Neural cell (in vitro differentiated cells): ENCODE results near the gene HSD17B14. TPM values are rescaled to one million over a fixed set of nuclear protein-coding genes. Genes with fewer than 3 reads are reported as not detected.

ENCODE experiments used
- H2AFZ ChIP-seq: fragments of 200-600, 300-800 bp; sonication (generic), shearing (Covaris generic); 2 replicates; pipeline ENCODE4 v1.6.0; 2014; ENCODE audit warnings: low read depth, mild to moderate bottlenecking, antibody characterized with exemption, low read length, moderate library complexity
- H3F3A ChIP-seq: fragments of 200-600 bp; shearing (Covaris generic); 2 replicates; pipeline ENCODE4 v1.6.1; 2016; ENCODE audit warnings: mild to moderate bottlenecking, moderate library complexity, mixed read lengths, antibody characterized with exemption, low read length; ENCODE audit not compliant: insufficient read depth, poor library complexity, severe bottlenecking
- H3K27ac ChIP-seq: fragments of 200-600, 300-800 bp; sonication (generic), shearing (Covaris generic); 2 replicates; pipeline ENCODE4 v1.5.1; 2014; ENCODE audit warnings: mild to moderate bottlenecking, low read length, moderate library complexity
- H3K27me3 ChIP-seq: fragments of 300-800, 200-600 bp; sonication (generic), shearing (Covaris generic); 2 replicates; pipeline ENCODE4 v1.6.0; 2014; ENCODE audit warnings: mild to moderate bottlenecking, low read depth, low read length, moderate library complexity; ENCODE audit not compliant: insufficient read depth
- H3K36me3 ChIP-seq: fragments of 300-800, 200-600 bp; sonication (generic), shearing (Covaris generic); 2 replicates; pipeline ENCODE4 v1.5.1; 2014; ENCODE audit warnings: mild to moderate bottlenecking, antibody characterized with exemption, low read length, moderate library complexity; ENCODE audit not compliant: insufficient read depth
- H3K4me2 ChIP-seq: fragments of 300-800, 200-600 bp; sonication (generic), shearing (Covaris generic); 2 replicates; pipeline ENCODE4 v1.6.0; 2014; ENCODE audit warnings: mild to moderate bottlenecking, low read length
- H3K4me3 ChIP-seq: fragments of 300-800, 200-600 bp; sonication (generic), shearing (Covaris generic); 2 replicates; pipeline ENCODE4 v1.5.1; 2014; ENCODE audit warnings: mild to moderate bottlenecking, low read length, moderate library complexity
- H3K79me2 ChIP-seq: fragments of 200-600 bp; shearing (Covaris generic); replicated peaks from 2 replicates; pipeline ENCODE4 v1.6.0; 2014; ENCODE audit warnings: mild to moderate bottlenecking, low read length, moderate library complexity; ENCODE audit not compliant: insufficient read depth
- H3K9ac ChIP-seq: fragments of 300-800, 200-600 bp; sonication (generic), shearing (Covaris generic); 2 replicates; pipeline ENCODE4 v1.6.1; 2016; ENCODE audit warnings: mild to moderate bottlenecking, low read length, mixed read lengths
- H3K9me2 ChIP-seq: fragments of 200-600 bp; shearing (Covaris generic); 2 replicates; pipeline ENCODE4 v1.6.1; 2016; ENCODE audit warnings: mild to moderate bottlenecking, low read length, mixed read lengths; ENCODE audit not compliant: insufficient read depth
- H3K9me3 ChIP-seq: fragments of 200-600, 300-800 bp; sonication (generic), shearing (Covaris generic); 2 replicates; pipeline ENCODE4 v1.6.1; 2016; ENCODE audit warnings: mild to moderate bottlenecking, mixed run types, low read length, moderate library complexity, mixed read lengths
- H4K20me1 ChIP-seq: fragments of 200-600 bp; shearing (Covaris generic); 2 replicates; pipeline ENCODE4 v1.6.1; 2016; ENCODE audit warnings: mild to moderate bottlenecking, mixed run types; ENCODE audit not compliant: insufficient read depth
- EP300 ChIP-seq: fragments of 450-650 bp; conservative IDR thresholded peaks from 2 replicates; pipeline ENCODE4 v1.6.1; 2014; ENCODE audit warnings: antibody characterized with exemption, mild to moderate bottlenecking, moderate library complexity; ENCODE audit not compliant: poor library complexity, severe bottlenecking
- EZH2 ChIP-seq: fragments of 200-600, 300-800 bp; shearing (Covaris generic), sonication (generic); IDR thresholded peaks from 2 replicates; pipeline ENCODE4 v1.6.1; 2014; ENCODE audit warnings: antibody characterized with exemption, low read length, borderline replicate concordance, mild to moderate bottlenecking; ENCODE audit not compliant: insufficient read depth, poor library complexity, severe bottlenecking
- MXI1 ChIP-seq: fragments of 450-650 bp; conservative IDR thresholded peaks from 2 replicates; pipeline ENCODE4 v1.6.1; 2014; ENCODE audit warnings: antibody characterized with exemption, mild to moderate bottlenecking; ENCODE audit not compliant: poor library complexity, severe bottlenecking
- POLR2AphosphoS5 ChIP-seq: IDR thresholded peaks from 2 replicates; pipeline ENCODE4 v1.6.1; 2012
- RAD21 ChIP-seq: fragments of 450-650 bp; conservative IDR thresholded peaks from 2 replicates; pipeline ENCODE4 v1.6.1; 2014; ENCODE audit warnings: antibody characterized with exemption, mild to moderate bottlenecking, moderate library complexity
- REST ChIP-seq: IDR thresholded peaks from 2 replicates; pipeline ENCODE4 v1.6.1; 2012; ENCODE audit warnings: borderline replicate concordance
- SMC3 ChIP-seq: fragments of 450-650 bp; conservative IDR thresholded peaks from 2 replicates; pipeline ENCODE4 v1.6.1; 2014; ENCODE audit warnings: antibody characterized with exemption, mild to moderate bottlenecking, moderate library complexity; ENCODE audit not compliant: poor library complexity
- TAF1 ChIP-seq: IDR thresholded peaks from 2 replicates; pipeline ENCODE4 v1.6.1; 2012; ENCODE audit warnings: low read depth
- polyA plus RNA-seq: library from polyadenylated mRNA; depleted of rRNA; stranded (reverse); fragments of >200 nt; gene quantifications from 2 replicates; pipeline ENCODE4 v1.2.3, GENCODE V29; 2014
- TF ChIP-seq, protein P1 (sequence below): fragments of 450-650 bp; IDR thresholded peaks from 2 replicates; pipeline ENCODE4 v1.5.1; 2014; ENCODE audit warnings: antibody characterized with exemption, mild to moderate bottlenecking, moderate library complexity; ENCODE audit not compliant: poor library complexity, severe bottlenecking

Gene HSD17B14
- polyA plus RNA-seq, 1 donor from 2014 or later, result 0.40 TPM

DNA sequence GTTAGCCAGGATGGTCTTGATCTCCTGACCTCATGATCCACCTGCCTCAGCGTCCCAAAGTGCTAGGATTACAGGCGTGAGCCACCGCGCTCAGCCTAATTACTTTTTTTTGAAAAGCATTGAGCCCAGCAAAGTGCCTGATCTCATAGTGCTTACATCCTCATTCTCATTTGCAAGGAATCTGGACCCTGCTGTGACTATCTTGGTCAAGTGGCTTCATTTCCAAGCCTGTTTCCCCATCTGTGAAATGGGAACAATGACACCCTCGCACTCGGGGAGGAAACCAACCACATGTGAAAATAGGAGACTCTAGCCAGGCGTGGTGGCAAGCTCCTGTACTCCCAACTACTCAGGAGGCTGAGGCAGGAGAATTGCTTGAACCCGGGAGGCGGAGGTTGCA is 33.8 kb upstream of the HSD17B14 start:
- Histone ChIP-seq H3K4me3 (no peak overlapping the region), H3K4me2 (no peak overlapping the region), H3K27me3 (no peaks in the 10 kb centered on the region), H3K79me2 (peaks cover 27% of the 10 kb centered on the region), H3K9me3 (no peaks in the 10 kb centered on the region), H3K9ac (no peak overlapping the region), H3K36me3 (peaks cover 6% of the 10 kb centered on the region), H2AFZ (no peak overlapping the region), H3K9me2 (no peaks in the 10 kb centered on the region), H3K27ac (no peak overlapping the region), H3F3A (peaks cover 3% of the 10 kb centered on the region), H4K20me1 (no peaks in the 10 kb centered on the region)
- TF ChIP-seq SMC3 (no peak), TAF1 (no peak), REST (no peak), MXI1 (no peak), RAD21 (no peak), EZH2 (no peak), POLR2AphosphoS5 (no peak)
- TF ChIP-seq, protein P1, sequence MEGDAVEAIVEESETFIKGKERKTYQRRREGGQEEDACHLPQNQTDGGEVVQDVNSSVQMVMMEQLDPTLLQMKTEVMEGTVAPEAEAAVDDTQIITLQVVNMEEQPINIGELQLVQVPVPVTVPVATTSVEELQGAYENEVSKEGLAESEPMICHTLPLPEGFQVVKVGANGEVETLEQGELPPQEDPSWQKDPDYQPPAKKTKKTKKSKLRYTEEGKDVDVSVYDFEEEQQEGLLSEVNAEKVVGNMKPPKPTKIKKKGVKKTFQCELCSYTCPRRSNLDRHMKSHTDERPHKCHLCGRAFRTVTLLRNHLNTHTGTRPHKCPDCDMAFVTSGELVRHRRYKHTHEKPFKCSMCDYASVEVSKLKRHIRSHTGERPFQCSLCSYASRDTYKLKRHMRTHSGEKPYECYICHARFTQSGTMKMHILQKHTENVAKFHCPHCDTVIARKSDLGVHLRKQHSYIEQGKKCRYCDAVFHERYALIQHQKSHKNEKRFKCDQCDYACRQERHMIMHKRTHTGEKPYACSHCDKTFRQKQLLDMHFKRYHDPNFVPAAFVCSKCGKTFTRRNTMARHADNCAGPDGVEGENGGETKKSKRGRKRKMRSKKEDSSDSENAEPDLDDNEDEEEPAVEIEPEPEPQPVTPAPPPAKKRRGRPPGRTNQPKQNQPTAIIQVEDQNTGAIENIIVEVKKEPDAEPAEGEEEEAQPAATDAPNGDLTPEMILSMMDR, result no peak

DNA sequence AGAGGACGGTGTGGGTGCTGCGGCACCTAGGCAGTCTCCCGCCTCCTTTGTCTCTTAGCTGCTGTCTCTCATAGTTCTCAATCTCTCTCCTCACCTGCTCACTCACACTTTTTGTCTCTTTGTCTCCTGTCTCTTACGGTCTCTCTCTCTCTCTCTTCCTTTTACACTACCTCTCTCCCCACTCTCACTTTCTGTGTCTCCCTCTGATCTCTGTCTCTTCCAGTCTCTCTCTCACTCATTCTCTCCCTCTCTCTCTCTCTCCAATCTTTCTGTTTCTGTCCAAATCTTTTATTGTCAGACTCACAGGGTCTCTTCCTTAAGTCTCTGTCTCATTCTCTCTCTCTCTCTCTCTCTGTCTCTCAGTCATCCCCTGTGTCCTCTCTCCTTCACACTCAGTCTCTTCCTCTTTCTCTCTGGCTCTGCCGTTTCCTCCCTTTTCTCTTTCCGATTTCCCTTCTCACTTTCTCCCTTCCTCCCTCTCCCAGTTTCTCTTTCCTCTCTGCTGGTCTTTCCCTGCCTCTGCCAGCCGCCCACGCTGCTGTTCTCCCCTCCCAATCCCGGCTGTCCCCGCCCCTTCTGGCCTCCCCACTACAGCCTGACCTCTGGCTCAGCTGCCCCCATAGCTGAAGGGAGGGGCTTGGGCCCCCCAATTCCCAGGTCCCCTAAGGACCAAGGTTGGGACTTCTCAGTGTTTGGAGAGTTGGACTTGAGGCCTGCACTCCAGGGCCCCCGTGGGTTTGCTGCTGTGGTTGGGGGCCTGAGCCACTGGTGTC is 32.0 kb upstream of the HSD17B14 start, which contains the start of gene PLEKHA4:
Gene PLEKHA4 (minus strand): TSS at position 504 of the 773 bp plus-strand sequence. CDS start 997 bp downstream, outside the sequence.
- H3K4me2 ChIP-seq, result no peak within 1 kb of the TSS
- H3K27me3 ChIP-seq, result no peaks in the 10 kb centered on the region
- no peak within 1 kb of the TSS for H3K27ac ChIP-seq
- no peaks in the 10 kb centered on the region for H4K20me1 ChIP-seq
- H3K9ac ChIP-seq, result no peak within 1 kb of the TSS
- peaks cover 10% of the 10 kb centered on the region for H3K79me2 ChIP-seq
- H3K9me3 ChIP-seq, result no peaks in the 10 kb centered on the region
- no peak within 1 kb of the TSS for H2AFZ ChIP-seq
- no peaks in the 10 kb centered on the region for H3K9me2 ChIP-seq
- no peak for TF ChIP-seq REST
- TF ChIP-seq EZH2, result no peak
- no peak for TF ChIP-seq EP300
- no peak for TF ChIP-seq MXI1
- TF ChIP-seq TAF1, result no peak
- TF ChIP-seq, protein P1, result no peak
- no peak for TF ChIP-seq SMC3
- no peak for TF ChIP-seq RAD21
- TF ChIP-seq POLR2AphosphoS5, result no peak
- no peaks in the 10 kb centered on the region for H3K36me3 ChIP-seq
- H3K4me3 ChIP-seq, result no peak within 1 kb of the TSS
- peaks cover 3% of the 10 kb centered on the region for H3F3A ChIP-seq
